HG03354 (cell line): ENCODE data around the gene CA10.

Source experiments
- ATAC-seq: cut with Tn5 transposase; IDR thresholded peaks from one replicate; pipeline ENCODE4 v1.9.1; 2021; ENCODE audit warnings: mild to moderate bottlenecking; ENCODE audit not compliant: unreplicated experiment, poor library complexity, severe bottlenecking

CA10 gene

GRCh38 chr17:51674579-51675255, 483.8 kb downstream of the CA10 start:
- ATAC-seq, result no peak

- no peak for ATAC-seq
These were observed 485.4 kb downstream of the CA10 start for GRCh38 chr17:51673070-51673469.

- ATAC-seq, result no peak
These were observed 486.4 kb downstream of the CA10 start for GRCh38 chr17:51672065-51672464.

- no peak for ATAC-seq
These were observed 487.6 kb downstream of the CA10 start for GRCh38 chr17:51670899-51671298.

GRCh38 chr17:51668963-51669246, 489.6 kb downstream of the CA10 start:
- ATAC-seq, result no peak

GRCh38 chr17:51668155-51668962, 490.2 kb downstream of the CA10 start:
- no peak for ATAC-seq

- no peak for ATAC-seq
These were observed 490.8 kb downstream of the CA10 start for GRCh38 chr17:51667706-51668083.

GRCh38 chr17:51666971-51667705, 491.4 kb downstream of the CA10 start:
- ATAC-seq, result no peak

GRCh38 chr17:51662204-51663056, 496.1 kb downstream of the CA10 start:
- ATAC-seq, result no peak

- ATAC-seq, result no peak
These were observed 497.1 kb downstream of the CA10 start for GRCh38 chr17:51661403-51661802.

GRCh38 chr17:51660266-51660665, 498.2 kb downstream of the CA10 start:
- no peak for ATAC-seq

- ATAC-seq, result no peak
These were observed 501.3 kb downstream of the CA10 start for GRCh38 chr17:51657224-51657623.

- no peak for ATAC-seq
These were observed 504.6 kb downstream of the CA10 start for GRCh38 chr17:51653878-51654277.

- no peak for ATAC-seq
These were observed 506.0 kb downstream of the CA10 start for GRCh38 chr17:51652529-51652928.

- ATAC-seq, result no peak
These were observed 506.8 kb downstream of the CA10 start for GRCh38 chr17:51651513-51652298.

GRCh38 chr17:51650772-51651171, 507.7 kb downstream of the CA10 start:
- no peak for ATAC-seq

GRCh38 chr17:51650202-51650601, 508.3 kb downstream of the CA10 start:
- ATAC-seq, result no peak

GRCh38 chr17:51647826-51648225, 510.7 kb downstream of the CA10 start:
- no peak for ATAC-seq

- no peak for ATAC-seq
These were observed 511.4 kb downstream of the CA10 start for GRCh38 chr17:51647067-51647466.
